GM23248 (cell line): ENCODE measurements around the gene GABPB1.

Experiments
- EZH2 ChIP-seq: fragments of 200-600 bp; sonication (generic); IDR thresholded peaks from 2 replicates; pipeline ENCODE4 v1.6.1; 2018; ENCODE audit warnings: antibody characterized with exemption, mild to moderate bottlenecking; ENCODE audit not compliant: insufficient read depth, poor library complexity, severe bottlenecking
- EZH2phosphoT487 ChIP-seq: fragments of 200-600 bp; sonication (generic); IDR thresholded peaks from 2 replicates; pipeline ENCODE4 v1.6.1; 2018; ENCODE audit warnings: antibody characterized with exemption, moderate library complexity, mild to moderate bottlenecking, low read depth; ENCODE audit not compliant: insufficient read depth

GRCh38 chr15:50304836-50305235 is 50.2 kb downstream of the GABPB1 start:
- TF ChIP-seq EZH2 (no peak), EZH2phosphoT487 (no peak)
